OCI-LY7 (cell line): ENCODE data around the gene RNPEPL1. TPM values are rescaled to one million over a fixed set of nuclear protein-coding genes. Genes with fewer than 3 reads are reported as not detected.

Source experiments
- BruUV-seq: library from RNA; stranded (reverse); fragments of 400-500 nt; replicated peaks from 2 replicates; lab custom pipeline; 2021; lab: Mats Ljungman, UMichigan
- CTCF ChIA-PET: fragments of 300-600 bp; sonication (Branson Sonifier 250); formaldehyde crosslinking; loops from one replicate; lab custom pipeline; 2022; ENCODE audit warnings: antibody characterized with exemption; ENCODE audit not compliant: unreplicated experiment; lab: Charles Lee
- POLR2A ChIA-PET: fragments of 300-600 bp; sonication (Branson Sonifier 250); formaldehyde crosslinking; loops from one replicate; lab custom pipeline; 2022; ENCODE audit warnings: antibody characterized with exemption; lab: Charles Lee
- DNase-seq: peaks from one replicate; pipeline ENCODE4 v3.0.0-alpha.2; 2015; ENCODE audit warnings: low spot score
- H2AFZ ChIP-seq: fragments of 200-600 bp; sonication (generic), shearing (Covaris generic); 2 replicates; pipeline ENCODE4 v1.6.1; 2014; ENCODE audit warnings: mild to moderate bottlenecking, antibody characterized with exemption, low read length, moderate library complexity
- H3K27ac ChIP-seq: fragments of 200-600 bp; sonication (generic); 2 replicates; pipeline ENCODE4 v1.5.1; 2014; ENCODE audit warnings: mixed run types, low read depth, mild to moderate bottlenecking, moderate library complexity, low read length, inconsistent platforms; ENCODE audit not compliant: poor library complexity, severe bottlenecking
- H3K36me3 ChIP-seq: fragments of 200-600 bp; sonication (generic); 2 replicates; pipeline ENCODE4 v1.6.1; 2014; ENCODE audit warnings: mild to moderate bottlenecking, antibody characterized with exemption, low read length, moderate library complexity, mixed read lengths; ENCODE audit not compliant: insufficient read depth
- H3K4me1 ChIP-seq: fragments of 200-600 bp; sonication (generic); 2 replicates; pipeline ENCODE4 v1.5.1; 2014; ENCODE audit warnings: mild to moderate bottlenecking, low read length; ENCODE audit not compliant: insufficient read depth, poor library complexity, severe bottlenecking
- H3K4me2 ChIP-seq: fragments of 200-600 bp; sonication (generic); 2 replicates; pipeline ENCODE4 v1.6.1; 2014; ENCODE audit warnings: mild to moderate bottlenecking, low read length
- H3K4me3 ChIP-seq: fragments of 200-600 bp; sonication (generic); 2 replicates; pipeline ENCODE4 v1.5.1; 2014; ENCODE audit warnings: mild to moderate bottlenecking, low read depth, low read length; ENCODE audit not compliant: poor library complexity, severe bottlenecking
- H3K79me2 ChIP-seq: fragments of 200-600 bp; sonication (generic); 2 replicates; pipeline ENCODE4 v1.6.1; 2016; ENCODE audit warnings: low read depth, mild to moderate bottlenecking, low read length, moderate library complexity, mixed read lengths; ENCODE audit not compliant: insufficient read depth
- H3K9me2 ChIP-seq: fragments of 200-600 bp; sonication (generic); 2 replicates; pipeline ENCODE4 v1.6.1; 2016; ENCODE audit warnings: mild to moderate bottlenecking, low read length, mixed read lengths; ENCODE audit not compliant: insufficient read depth
- H3K9me3 ChIP-seq: fragments of 200-600 bp; sonication (generic); 2 replicates; pipeline ENCODE4 v1.6.1; 2014; ENCODE audit warnings: mild to moderate bottlenecking, mixed run types, low read length, mixed read lengths
- H4K20me1 ChIP-seq: fragments of 200-600 bp; sonication (generic); 2 replicates; pipeline ENCODE4 v1.6.1; 2014; ENCODE audit warnings: mild to moderate bottlenecking, antibody characterized with exemption, low read length, moderate library complexity, mixed read lengths; ENCODE audit not compliant: insufficient read depth
- EZH2phosphoT487 ChIP-seq: fragments of 200-600 bp; sonication (generic); IDR thresholded peaks from 2 replicates; pipeline ENCODE4 v1.6.1; 2018; ENCODE audit warnings: low read depth, borderline replicate concordance, mild to moderate bottlenecking, mixed run types, antibody characterized with exemption, low read length, moderate library complexity, mixed read lengths
- intact Hi-C: fragments of 100-400 bp; cut with micrococcal nuclease; formaldehyde crosslinking; loops from one replicate; pipeline ENCODE4 v1.10.0; 2022; ENCODE audit not compliant: unreplicated experiment
- total RNA-seq, 2 experiments: library from RNA; depleted of rRNA in 1 of 2; stranded (reverse); fragments of >200 nt in 1 of 2; shearing (Covaris generic) in 1 of 2; gene quantifications; 2 replicates each; pipeline ENCODE4 v1.2.3, GENCODE V29; 2014 to 2022
- TF ChIP-seq, protein P1 (sequence below): fragments of 200-600 bp; sonication (generic); conservative IDR thresholded peaks from 2 replicates; pipeline ENCODE4 v1.5.1; 2014; ENCODE audit warnings: mild to moderate bottlenecking, antibody characterized with exemption, low read length, moderate library complexity, mixed read lengths

Gene RNPEPL1
- total RNA-seq, 2 experiments from 2014 or later: 41.9 to 51.8 TPM

DNA sequence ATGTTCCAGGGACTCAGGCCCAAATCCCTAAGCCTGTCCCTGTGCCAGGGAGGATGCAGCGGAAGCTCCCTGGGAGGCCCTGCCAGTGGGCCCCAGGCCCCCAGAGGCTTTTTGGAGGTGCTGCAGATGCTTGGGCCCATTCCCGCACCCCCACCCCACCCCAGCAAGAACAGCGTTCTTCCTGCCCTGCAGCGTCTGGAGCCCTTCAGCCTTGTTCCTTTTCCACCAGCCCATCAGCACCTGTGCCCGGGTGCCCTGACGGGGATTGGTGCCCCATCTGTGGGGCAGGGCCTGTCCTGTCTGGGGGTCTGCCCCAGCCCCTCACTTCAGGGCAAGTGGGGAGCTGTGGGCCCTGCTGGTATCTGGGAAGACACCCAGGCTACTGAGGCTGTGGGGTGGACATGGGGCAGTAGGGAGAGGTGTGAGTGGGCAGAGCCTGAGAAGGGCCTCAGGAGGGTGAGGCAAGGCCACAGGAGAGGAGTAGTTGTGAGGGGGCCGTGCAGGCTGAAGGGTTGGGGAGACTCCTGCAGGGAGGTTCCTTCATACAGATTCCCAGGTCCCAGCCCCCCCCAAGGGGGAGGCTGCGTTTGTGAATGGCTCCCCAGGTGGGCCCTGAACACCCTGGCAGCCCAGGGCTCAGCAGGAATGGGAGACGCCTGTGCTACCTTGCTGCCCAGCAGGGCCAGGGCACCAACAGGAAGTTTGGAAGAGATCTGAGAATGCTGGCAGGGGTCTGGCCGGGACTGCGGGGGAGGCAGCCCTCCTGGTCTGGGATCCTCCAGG, 2.4 kb downstream of the RNPEPL1 start:
- no peaks in the 10 kb centered on the region for H3K9me2 ChIP-seq
- H3K4me1 ChIP-seq: peaks cover 34% of the 10 kb centered on the region
- no TSS peak for BruUV-seq
- no peak for DNase-seq
- no peaks in the 10 kb centered on the region for H3K9me3 ChIP-seq
- intact Hi-C loops: no loop called here
- peak overlapping the region; percentile 99 for H3K4me2 ChIP-seq
- no peak for TF ChIP-seq EZH2phosphoT487
- TF ChIP-seq, protein P1, sequence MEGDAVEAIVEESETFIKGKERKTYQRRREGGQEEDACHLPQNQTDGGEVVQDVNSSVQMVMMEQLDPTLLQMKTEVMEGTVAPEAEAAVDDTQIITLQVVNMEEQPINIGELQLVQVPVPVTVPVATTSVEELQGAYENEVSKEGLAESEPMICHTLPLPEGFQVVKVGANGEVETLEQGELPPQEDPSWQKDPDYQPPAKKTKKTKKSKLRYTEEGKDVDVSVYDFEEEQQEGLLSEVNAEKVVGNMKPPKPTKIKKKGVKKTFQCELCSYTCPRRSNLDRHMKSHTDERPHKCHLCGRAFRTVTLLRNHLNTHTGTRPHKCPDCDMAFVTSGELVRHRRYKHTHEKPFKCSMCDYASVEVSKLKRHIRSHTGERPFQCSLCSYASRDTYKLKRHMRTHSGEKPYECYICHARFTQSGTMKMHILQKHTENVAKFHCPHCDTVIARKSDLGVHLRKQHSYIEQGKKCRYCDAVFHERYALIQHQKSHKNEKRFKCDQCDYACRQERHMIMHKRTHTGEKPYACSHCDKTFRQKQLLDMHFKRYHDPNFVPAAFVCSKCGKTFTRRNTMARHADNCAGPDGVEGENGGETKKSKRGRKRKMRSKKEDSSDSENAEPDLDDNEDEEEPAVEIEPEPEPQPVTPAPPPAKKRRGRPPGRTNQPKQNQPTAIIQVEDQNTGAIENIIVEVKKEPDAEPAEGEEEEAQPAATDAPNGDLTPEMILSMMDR: no peak
- 0 out of 2 replicates have a peak, but pooled peaks cover 5% of the 10 kb centered on the region for H4K20me1 ChIP-seq
- no peak overlapping the region for H3K27ac ChIP-seq
- no peak overlapping the region for H3K4me3 ChIP-seq
- ChIA-PET CTCF (no interaction called here), POLR2A (no interaction called here)
- H3K36me3 ChIP-seq: peaks cover 6% of the 10 kb centered on the region; the same call in 1 of the 2 replicates
- peaks cover 13% of the 10 kb centered on the region; the same call in 1 of the 2 replicates for H3K79me2 ChIP-seq
- no peak overlapping the region for H2AFZ ChIP-seq

DNA sequence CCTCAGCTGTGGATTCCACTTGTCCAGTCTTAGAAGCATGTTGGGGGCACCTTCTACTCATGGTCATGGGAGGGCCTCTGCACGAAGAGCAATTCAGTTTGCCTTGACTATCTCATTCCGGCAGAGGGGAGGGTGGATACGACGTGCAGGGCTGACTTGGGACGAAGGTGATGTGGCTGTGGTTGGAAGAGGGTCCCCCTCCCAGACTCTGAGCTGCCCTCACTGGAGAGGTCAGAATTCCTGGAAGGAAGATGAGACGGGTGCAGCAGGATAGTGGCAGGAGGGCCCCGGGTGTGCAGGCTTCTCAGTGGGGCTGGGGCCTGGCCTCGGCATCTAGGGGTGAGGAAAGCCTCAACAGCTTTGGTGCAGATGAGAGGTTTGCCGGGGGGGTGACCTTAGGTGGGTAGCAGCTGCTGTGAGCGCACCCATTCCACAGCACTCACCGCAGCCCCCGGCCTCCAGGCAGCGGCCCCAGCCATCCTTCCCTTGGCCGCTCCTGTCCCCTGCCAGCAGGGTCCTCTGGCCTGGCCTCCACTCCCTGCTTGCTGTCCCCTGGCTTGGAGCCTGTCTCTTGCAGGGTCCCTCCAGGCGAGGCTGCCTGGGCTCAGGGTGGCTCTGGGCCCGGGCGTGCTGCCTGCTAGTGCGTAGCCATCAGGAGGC, 3.2 kb downstream of the RNPEPL1 start:
- Histone ChIP-seq H3K9me2 (no peaks in the 10 kb centered on the region), H3K4me1 (peaks cover 29% of the 10 kb centered on the region), H3K9me3 (no peaks in the 10 kb centered on the region), H3K27ac (no peak overlapping the region), H3K4me2 (no peak overlapping the region), H2AFZ (no peak overlapping the region), H4K20me1 (0 out of 2 replicates have a peak, but pooled peaks cover 5% of the 10 kb centered on the region), H3K36me3 (peaks cover 11% of the 10 kb centered on the region; the same call in 1 of the 2 replicates), H3K4me3 (no peak overlapping the region), H3K79me2 (peaks cover 13% of the 10 kb centered on the region; the same call in 1 of the 2 replicates)
- POLR2A ChIA-PET: no interaction called here
- intact Hi-C loops: no loop called here
- no peak for DNase-seq
- no TSS peak for BruUV-seq
- TF ChIP-seq EZH2phosphoT487: no peak
- TF ChIP-seq, protein P1: no peak
- CTCF ChIA-PET: no interaction called here
